ENCODE results near the gene RPA1.

GRCh38 chr17:1853698-1854097 lies 23.9 kb downstream of the RPA1 start:
- TF ChIP-seq CTCF (conservative IDR thresholded peaks at IDR 0.05 in 1 of 2, IDR thresholded peaks at IDR 0.05 in 1 of 2; ENCODE audit: low read depth in 1 of 2, low read length in 2 of 2) (no peak), EZH2 (IDR thresholded peaks at IDR 0.05; ENCODE audit: low read length, missing control alignments) (no peak)
